Retinal pigment epithelial cell (primary cell): ENCODE results near the gene ACD.

Experiments used
- DNase-seq: peaks from one replicate; pipeline ENCODE4 v3.0.0-alpha.2; 2010; ENCODE audit warnings: low read depth
- H3K4me3 ChIP-seq: 2 replicates; pipeline ENCODE4 v1.5.1; 2011; ENCODE audit warnings: mild to moderate bottlenecking, low read length, control low read depth, moderate library complexity
- CTCF ChIP-seq: conservative IDR thresholded peaks from 2 replicates; pipeline ENCODE4 v1.5.1; 2011; ENCODE audit warnings: low read depth, low read length, control low read depth, inconsistent platforms

ACD gene

DNA sequence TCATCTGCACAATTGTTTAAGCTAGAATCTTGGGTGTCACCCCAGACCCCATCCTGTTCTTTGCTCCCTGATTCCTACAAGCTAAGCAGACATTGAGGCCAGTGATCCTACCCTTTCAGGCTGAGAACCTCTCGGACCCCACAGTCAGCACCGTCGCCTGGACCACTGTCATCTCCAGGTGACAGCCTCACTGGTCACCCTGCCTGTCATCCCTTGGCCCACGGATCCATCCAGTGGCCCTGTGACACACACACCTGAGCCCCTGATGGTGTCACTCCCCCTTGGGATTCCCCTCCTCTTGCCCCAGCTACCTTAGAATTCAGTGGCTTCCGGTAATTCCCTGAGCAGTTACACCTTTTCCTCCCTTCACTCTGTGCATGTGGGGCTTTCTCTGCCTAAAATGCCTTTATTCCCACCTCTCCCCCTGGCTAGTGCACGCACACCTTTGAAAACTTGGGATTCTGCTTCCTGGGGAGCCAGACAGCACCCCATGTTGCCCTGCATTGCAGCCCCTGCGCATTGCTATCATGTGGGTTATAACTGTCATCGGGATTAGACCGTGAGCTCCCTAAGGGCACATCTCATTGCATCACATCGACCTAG, 9.5 kb upstream of the ACD start:
- no peak overlapping the region for H3K4me3 ChIP-seq
- DNase-seq = no peak
- no peak for TF ChIP-seq CTCF

DNA sequence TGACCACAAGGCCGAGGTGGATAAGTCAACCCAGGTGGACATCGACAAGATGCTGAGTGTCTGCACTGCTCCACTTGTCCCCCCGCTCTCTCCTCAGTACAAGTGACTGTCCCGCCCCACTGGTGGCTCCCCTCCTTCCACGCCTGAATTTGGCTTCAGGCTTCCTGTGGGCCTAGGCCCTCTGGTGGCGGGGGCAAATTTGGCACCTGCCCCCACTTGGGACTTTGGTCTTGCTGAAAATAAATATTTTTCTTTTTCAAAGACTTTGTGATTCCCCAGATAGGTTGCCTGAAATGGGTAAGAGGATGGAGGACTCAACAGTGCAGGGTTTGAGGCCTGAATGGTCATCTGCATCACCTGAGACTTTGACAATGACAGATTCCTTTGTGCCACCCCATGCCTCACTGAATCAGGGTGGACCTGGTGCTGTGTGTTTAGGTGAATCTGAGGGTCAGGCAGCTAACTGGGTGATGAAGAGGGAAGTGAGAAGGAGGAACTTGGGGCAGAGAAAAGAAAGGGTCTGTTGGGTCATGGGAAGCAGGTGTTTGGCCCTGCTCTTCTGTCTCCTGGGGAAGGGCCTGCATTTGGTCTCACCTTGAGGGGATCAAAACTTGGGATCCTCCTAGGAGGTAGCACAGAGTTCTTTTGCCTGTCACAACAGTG, 8.6 kb upstream of the ACD start:
- H3K4me3 ChIP-seq = no peak overlapping the region
- peak; percentile 22 for TF ChIP-seq CTCF
- no peak for DNase-seq

DNA sequence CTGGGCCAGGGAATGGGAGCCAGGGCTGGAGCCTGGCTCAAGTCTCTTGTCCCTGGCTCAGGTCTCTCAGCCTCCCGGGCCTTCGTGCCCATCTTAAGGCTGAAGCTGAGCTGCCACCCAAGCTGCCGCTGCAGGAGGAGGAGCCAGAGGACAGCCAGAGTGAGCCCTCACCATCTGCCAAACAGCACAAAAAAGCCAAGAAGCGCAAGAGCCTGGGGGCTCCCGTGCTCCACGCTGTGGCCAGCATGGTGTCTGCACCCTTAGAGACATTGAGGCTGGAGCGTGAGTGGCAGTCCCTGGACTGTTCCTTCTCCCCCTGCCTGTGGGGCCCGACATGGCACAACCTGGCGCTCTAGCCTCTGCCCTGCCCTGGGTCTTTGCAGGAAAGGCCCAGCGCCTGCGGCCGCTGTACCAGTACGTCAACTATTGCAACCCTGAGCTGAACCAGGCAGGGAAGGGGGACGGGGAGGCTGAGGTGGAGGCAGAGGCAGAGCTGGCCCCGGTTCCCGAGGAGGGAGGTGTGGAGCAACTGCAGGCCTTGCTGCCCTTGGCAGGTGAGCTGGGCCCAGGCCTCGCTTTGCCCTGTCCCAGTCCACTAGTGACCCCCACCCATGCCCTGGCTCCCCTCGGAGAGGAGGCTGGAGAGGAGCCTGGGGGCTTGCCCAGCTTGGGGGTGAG, 7.9 kb upstream of the ACD start:
- no peak overlapping the region for H3K4me3 ChIP-seq
- DNase-seq = peak; percentile 77
- peak; percentile 97 for TF ChIP-seq CTCF

GRCh38 chr16:67667453-67667816, 7.4 kb upstream of the ACD start:
- no peak for DNase-seq
- H3K4me3 ChIP-seq = no peak overlapping the region
- no peak for TF ChIP-seq CTCF

- peak within 1 kb of the TSS; percentile 58 for H3K4me3 ChIP-seq
- DNase-seq = no peak
- TF ChIP-seq CTCF = no peak
Observed at GRCh38 chr16:67666559-67667452, 6.7 kb upstream of the ACD start, which contains the start of the genes C16orf86 and ENKD1. C16orf86 (plus strand) TSS chr16:67666814; CDS start chr16:67666971, 157 bp downstream. ENKD1 (minus strand) TSS chr16:67666750; CDS start chr16:67666442, 308 bp downstream.

DNA sequence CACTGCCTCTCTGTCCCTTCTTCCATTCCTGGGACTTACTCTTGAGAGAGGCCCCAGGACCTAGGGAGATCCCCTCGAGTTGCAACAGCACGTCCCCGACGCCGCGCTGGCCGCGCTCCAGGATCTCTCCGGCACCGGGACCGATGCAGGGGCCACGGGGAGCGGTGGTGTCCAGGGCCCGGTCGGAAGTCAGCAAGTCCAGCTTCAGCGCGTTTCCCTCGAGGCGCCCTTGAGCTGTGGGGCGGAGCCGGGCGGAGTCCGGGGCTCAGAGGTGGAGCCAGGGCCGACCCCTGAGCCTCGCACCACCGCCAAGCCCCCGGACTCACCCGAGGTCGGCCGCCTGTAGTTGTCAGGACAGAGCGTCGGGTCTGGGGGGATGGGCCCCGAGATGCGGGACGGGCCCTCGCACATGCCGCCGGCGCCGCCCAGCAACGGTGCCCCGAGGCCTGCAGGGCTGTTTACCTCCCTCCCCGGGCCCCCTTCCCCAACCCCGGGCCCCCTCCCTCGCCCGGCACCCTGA, 6.0 kb upstream of the ACD start:
- no peak for TF ChIP-seq CTCF
- H3K4me3 ChIP-seq = peak overlapping the region; percentile 58
- no peak for DNase-seq
